ENCODE measurements around the gene CDH13.

GRCh38 chr16:83198977-83199376 is 572.2 kb downstream of the CDH13 start:
- TF ChIP-seq, protein P1, sequence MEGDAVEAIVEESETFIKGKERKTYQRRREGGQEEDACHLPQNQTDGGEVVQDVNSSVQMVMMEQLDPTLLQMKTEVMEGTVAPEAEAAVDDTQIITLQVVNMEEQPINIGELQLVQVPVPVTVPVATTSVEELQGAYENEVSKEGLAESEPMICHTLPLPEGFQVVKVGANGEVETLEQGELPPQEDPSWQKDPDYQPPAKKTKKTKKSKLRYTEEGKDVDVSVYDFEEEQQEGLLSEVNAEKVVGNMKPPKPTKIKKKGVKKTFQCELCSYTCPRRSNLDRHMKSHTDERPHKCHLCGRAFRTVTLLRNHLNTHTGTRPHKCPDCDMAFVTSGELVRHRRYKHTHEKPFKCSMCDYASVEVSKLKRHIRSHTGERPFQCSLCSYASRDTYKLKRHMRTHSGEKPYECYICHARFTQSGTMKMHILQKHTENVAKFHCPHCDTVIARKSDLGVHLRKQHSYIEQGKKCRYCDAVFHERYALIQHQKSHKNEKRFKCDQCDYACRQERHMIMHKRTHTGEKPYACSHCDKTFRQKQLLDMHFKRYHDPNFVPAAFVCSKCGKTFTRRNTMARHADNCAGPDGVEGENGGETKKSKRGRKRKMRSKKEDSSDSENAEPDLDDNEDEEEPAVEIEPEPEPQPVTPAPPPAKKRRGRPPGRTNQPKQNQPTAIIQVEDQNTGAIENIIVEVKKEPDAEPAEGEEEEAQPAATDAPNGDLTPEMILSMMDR (conservative IDR thresholded peaks at IDR 0.05; ENCODE audit: low read length) = no peak
- TF ChIP-seq EZH2phosphoT487 (IDR thresholded peaks at IDR 0.05; ENCODE audit: borderline replicate concordance, low read depth, low read length) = no peak

Measured in OCI-LY7 (cell line).